ENCODE measurements around the gene POLN.

The POLN gene

GRCh38 chr4:2268357-2269205 lies 26.7 kb upstream of the POLN start:
- Histone ChIP-seq H3K9me3 (ENCODE audit: insufficient read depth, low read depth, low read length) (no peaks in the 10 kb centered on the region), H3F3A (ENCODE audit: low read depth) (no peaks in the 10 kb centered on the region), H3K9ac (ENCODE audit: low read depth, low read length, poor library complexity, severe bottlenecking) (no peak overlapping the region), H2AFZ (ENCODE audit: low read length) (no peak overlapping the region), H3K4me2 (ENCODE audit: low read depth, low read length, poor library complexity, severe bottlenecking) (no peak overlapping the region), H3K9me2 (replicated peaks; ENCODE audit: low read depth, low read length) (no peaks in the 10 kb centered on the region), H3K27me3 (ENCODE audit: insufficient read depth, low read length, poor library complexity, severe bottlenecking) (no peaks in the 10 kb centered on the region), H4K20me1 (ENCODE audit: insufficient read depth, low read length, poor library complexity, severe bottlenecking) (no peaks in the 10 kb centered on the region), H3K4me1 (ENCODE audit: insufficient read depth, low read length, poor library complexity, severe bottlenecking) (peaks cover 21% of the 10 kb centered on the region), H3K79me2 (ENCODE audit: insufficient read depth, low read length) (no peaks in the 10 kb centered on the region), H3K36me3 (ENCODE audit: insufficient read depth, low read length) (no peaks in the 10 kb centered on the region), H3K4me3 (ENCODE audit: low read length, poor library complexity, severe bottlenecking) (no peak overlapping the region)
- TF ChIP-seq EZH2phosphoT487 (IDR thresholded peaks at IDR 0.05; ENCODE audit: borderline replicate concordance) (no peak), CTCF (conservative IDR thresholded peaks at IDR 0.05; ENCODE audit: low read length) (no peak)

GRCh38 chr4:2267841-2268240 lies 25.9 kb upstream of the POLN start:
- H3K4me1 ChIP-seq (ENCODE audit: insufficient read depth, low read length, poor library complexity, severe bottlenecking) = peaks cover 17% of the 10 kb centered on the region
- no peak overlapping the region for H2AFZ ChIP-seq (ENCODE audit: low read length)
- H3K4me2 ChIP-seq (ENCODE audit: low read depth, low read length, poor library complexity, severe bottlenecking) = no peak overlapping the region
- 0 out of 2 replicates have a peak, but pooled peaks cover 2% of the 10 kb centered on the region for H3K79me2 ChIP-seq (ENCODE audit: insufficient read depth, low read length)
- H4K20me1 ChIP-seq (ENCODE audit: insufficient read depth, low read length, poor library complexity, severe bottlenecking) = no peaks in the 10 kb centered on the region
- H3K9me3 ChIP-seq (ENCODE audit: insufficient read depth, low read depth, low read length) = no peaks in the 10 kb centered on the region
- H3K9ac ChIP-seq (ENCODE audit: low read depth, low read length, poor library complexity, severe bottlenecking) = no peak overlapping the region
- no peaks in the 10 kb centered on the region for H3F3A ChIP-seq (ENCODE audit: low read depth)
- H3K4me3 ChIP-seq (ENCODE audit: low read length, poor library complexity, severe bottlenecking) = no peak overlapping the region
- H3K27me3 ChIP-seq (ENCODE audit: insufficient read depth, low read length, poor library complexity, severe bottlenecking) = no peaks in the 10 kb centered on the region
- TF ChIP-seq EZH2phosphoT487 (IDR thresholded peaks at IDR 0.05; ENCODE audit: borderline replicate concordance) (no peak), CTCF (conservative IDR thresholded peaks at IDR 0.05; ENCODE audit: low read length) (no peak)
- H3K36me3 ChIP-seq (ENCODE audit: insufficient read depth, low read length) = no peaks in the 10 kb centered on the region
- no peaks in the 10 kb centered on the region for H3K9me2 ChIP-seq (replicated peaks; ENCODE audit: low read depth, low read length)

GRCh38 chr4:2267320-2267811 lies 25.4 kb upstream of the POLN start:
- no peak overlapping the region for H2AFZ ChIP-seq (ENCODE audit: low read length)
- no peaks in the 10 kb centered on the region for H3F3A ChIP-seq (ENCODE audit: low read depth)

More at GRCh38 chr4:2267320-2267811, 25.4 kb upstream of the POLN start:
- 0 out of 2 replicates have a peak, but pooled peaks cover 3% of the 10 kb centered on the region for H3K79me2 ChIP-seq (ENCODE audit: insufficient read depth, low read length)
- no peaks in the 10 kb centered on the region for H3K9me3 ChIP-seq (ENCODE audit: insufficient read depth, low read depth, low read length)
- no peak for TF ChIP-seq EZH2phosphoT487 (IDR thresholded peaks at IDR 0.05; ENCODE audit: borderline replicate concordance)
- TF ChIP-seq CTCF (conservative IDR thresholded peaks at IDR 0.05; ENCODE audit: low read length) = no peak
- H3K4me2 ChIP-seq (ENCODE audit: low read depth, low read length, poor library complexity, severe bottlenecking) = no peak overlapping the region
- no peaks in the 10 kb centered on the region for H3K27me3 ChIP-seq (ENCODE audit: insufficient read depth, low read length, poor library complexity, severe bottlenecking)
- H3K9ac ChIP-seq (ENCODE audit: low read depth, low read length, poor library complexity, severe bottlenecking) = no peak overlapping the region
- no peaks in the 10 kb centered on the region for H4K20me1 ChIP-seq (ENCODE audit: insufficient read depth, low read length, poor library complexity, severe bottlenecking)
- peaks cover 16% of the 10 kb centered on the region for H3K4me1 ChIP-seq (ENCODE audit: insufficient read depth, low read length, poor library complexity, severe bottlenecking)
- no peaks in the 10 kb centered on the region for H3K9me2 ChIP-seq (replicated peaks; ENCODE audit: low read depth, low read length)
- H3K36me3 ChIP-seq (ENCODE audit: insufficient read depth, low read length) = no peaks in the 10 kb centered on the region
- H3K4me3 ChIP-seq (ENCODE audit: low read length, poor library complexity, severe bottlenecking) = no peak overlapping the region

Measured in Loucy (cell line).